VCaP (cell line): ENCODE data around the gene UNC5C.

Source experiments
- H3K27ac ChIP-seq: fragments of 450-650 bp; 2 replicates; pipeline ENCODE4 v1.5.1; 2017
- TF ChIP-seq, protein P1 (sequence below): fragments of 450-650 bp; conservative IDR thresholded peaks from 2 replicates; pipeline ENCODE4 v1.5.1; 2017; ENCODE audit warnings: mild to moderate bottlenecking, moderate library complexity

Gene UNC5C

DNA sequence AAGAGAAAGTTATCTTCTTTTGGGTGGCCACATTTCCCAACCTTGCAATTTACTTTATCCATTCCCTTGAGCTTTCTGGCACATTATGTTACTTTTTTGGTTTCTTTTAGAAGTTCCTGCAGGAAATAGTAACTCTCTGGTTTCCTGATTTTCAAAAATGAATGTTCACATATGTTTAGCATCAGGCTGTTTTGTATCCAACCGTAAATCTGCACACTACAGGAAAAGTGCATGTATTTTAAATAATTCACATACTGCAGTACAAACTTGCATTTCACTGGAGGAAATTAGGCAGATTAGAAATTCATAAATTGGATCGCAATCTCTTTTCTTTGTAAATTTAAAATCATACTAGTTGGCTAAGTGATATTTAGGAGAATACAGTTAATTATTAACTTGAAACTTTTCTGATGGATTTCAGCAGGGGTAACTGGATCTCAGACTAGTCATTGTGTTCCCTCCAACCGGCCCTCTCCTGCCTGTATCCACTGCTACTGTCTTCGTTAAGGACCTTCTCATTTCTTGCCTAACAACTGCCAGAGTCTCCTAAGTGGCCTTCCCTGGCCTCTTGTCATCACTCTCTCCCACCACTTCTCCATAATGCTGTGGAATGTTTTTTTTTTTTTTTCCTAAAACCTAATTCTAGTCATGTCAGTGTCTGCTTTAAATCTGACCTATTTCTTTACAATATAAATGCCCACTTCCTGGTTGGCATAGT, 137.2 kb downstream of the UNC5C start:
- no peak overlapping the region for H3K27ac ChIP-seq
- TF ChIP-seq, protein P1, sequence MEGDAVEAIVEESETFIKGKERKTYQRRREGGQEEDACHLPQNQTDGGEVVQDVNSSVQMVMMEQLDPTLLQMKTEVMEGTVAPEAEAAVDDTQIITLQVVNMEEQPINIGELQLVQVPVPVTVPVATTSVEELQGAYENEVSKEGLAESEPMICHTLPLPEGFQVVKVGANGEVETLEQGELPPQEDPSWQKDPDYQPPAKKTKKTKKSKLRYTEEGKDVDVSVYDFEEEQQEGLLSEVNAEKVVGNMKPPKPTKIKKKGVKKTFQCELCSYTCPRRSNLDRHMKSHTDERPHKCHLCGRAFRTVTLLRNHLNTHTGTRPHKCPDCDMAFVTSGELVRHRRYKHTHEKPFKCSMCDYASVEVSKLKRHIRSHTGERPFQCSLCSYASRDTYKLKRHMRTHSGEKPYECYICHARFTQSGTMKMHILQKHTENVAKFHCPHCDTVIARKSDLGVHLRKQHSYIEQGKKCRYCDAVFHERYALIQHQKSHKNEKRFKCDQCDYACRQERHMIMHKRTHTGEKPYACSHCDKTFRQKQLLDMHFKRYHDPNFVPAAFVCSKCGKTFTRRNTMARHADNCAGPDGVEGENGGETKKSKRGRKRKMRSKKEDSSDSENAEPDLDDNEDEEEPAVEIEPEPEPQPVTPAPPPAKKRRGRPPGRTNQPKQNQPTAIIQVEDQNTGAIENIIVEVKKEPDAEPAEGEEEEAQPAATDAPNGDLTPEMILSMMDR: no peak

DNA sequence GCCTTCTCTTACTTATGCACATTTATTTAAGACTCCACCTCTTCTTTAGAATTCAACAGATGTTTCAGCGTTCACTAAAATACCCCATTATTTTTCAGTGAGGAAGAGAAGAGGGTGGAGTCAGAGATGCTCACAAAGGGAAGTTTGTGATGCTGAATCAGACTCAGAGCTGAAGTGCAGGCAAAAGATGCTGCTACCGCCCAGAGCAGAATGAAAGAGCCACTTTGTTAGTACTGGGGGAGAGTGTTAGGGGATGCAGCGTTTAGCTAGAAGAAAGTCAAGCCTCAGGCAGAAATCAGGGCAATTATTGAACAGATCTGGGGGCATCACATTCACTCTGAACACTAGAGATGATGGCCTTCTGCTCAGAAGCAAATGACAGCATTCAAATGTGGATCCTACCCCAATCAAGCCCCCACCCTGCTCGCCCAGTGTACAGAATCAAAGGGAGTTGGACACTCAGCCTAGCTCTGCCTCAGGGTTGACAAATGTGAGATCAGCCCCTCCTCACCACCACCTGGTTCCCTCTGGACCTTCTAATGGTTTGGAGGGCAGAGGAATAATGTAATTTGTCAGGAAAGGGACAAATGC, 138.3 kb downstream of the UNC5C start:
- TF ChIP-seq, protein P1: no peak
- no peak overlapping the region for H3K27ac ChIP-seq

DNA sequence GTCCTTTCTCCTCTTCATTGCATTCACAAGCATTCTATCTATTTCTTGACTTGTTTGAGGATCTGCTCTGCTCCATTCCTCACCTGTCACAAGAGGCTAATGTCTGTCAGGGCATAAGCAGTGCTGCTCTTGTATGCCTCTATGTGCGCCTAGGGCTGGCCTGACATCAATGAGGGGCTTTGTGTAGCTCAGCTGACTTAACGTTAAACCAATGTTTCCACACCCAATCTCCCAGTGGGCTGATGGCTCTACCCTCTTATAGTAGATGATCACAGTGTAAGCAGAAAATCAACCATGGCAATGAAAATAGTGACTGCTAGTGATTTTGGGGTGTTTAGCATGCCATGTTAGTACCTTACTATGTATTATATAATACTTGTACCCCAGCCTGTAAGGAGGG, 139.0 kb downstream of the UNC5C start:
- TF ChIP-seq, protein P1: no peak
- H3K27ac ChIP-seq: no peak overlapping the region

DNA sequence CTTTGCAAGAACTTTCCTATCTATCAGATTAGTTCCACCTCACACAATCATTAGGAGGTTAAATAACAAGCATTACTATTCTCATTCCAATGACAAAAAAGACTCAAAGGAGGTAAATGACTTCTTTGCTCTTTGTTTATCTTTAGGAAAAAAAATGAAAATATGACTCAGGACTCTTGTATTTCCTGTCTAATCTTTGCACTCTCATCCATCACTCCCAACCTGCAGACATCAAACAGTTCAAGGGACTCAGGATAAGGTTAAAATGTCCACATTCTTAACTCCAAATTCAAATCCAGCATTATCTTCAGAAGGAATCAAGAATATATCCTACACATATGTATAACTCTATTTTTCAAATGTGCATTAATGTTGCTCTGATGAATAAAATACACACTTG, 139.6 kb downstream of the UNC5C start:
- TF ChIP-seq, protein P1: no peak
- H3K27ac ChIP-seq: no peak overlapping the region

DNA sequence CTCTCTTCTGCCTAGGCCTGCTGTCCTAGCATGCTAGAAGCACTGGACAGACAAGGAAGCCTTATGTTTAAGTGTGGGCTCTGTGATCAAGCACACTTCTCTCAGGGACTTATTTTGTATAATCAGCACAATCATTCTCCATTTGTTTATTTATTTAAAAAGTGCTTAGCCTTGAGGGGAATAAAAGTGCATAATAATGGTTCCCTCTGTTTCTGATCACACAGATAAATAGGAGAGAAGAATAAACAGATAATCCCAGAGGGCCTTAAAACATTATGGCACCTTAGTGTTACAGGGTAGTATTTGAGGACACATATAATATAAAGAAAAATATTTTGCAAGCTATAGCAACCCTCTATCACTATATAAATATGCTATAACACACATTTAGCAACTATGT, 146.5 kb downstream of the UNC5C start:
- H3K27ac ChIP-seq: no peak overlapping the region
- TF ChIP-seq, protein P1: no peak

DNA sequence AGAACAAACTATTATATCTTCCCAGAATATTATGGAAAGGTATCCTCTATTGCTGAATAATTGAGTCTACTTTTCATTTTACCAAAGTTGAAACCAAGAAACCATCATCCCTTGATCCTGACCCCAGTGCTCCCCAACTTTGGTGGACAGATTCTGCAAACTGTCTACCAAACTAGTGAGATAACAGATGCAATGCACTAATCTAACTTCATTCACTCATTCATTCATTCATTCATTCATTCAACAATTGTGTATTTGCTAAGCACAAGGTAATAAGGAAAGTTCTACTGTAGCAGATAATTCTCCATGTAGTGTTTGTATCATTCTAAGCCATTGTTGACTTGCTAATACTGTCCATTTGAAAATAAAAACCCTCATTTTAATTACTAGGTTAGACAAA, 150.6 kb downstream of the UNC5C start:
- TF ChIP-seq, protein P1: no peak
- no peak overlapping the region for H3K27ac ChIP-seq

DNA sequence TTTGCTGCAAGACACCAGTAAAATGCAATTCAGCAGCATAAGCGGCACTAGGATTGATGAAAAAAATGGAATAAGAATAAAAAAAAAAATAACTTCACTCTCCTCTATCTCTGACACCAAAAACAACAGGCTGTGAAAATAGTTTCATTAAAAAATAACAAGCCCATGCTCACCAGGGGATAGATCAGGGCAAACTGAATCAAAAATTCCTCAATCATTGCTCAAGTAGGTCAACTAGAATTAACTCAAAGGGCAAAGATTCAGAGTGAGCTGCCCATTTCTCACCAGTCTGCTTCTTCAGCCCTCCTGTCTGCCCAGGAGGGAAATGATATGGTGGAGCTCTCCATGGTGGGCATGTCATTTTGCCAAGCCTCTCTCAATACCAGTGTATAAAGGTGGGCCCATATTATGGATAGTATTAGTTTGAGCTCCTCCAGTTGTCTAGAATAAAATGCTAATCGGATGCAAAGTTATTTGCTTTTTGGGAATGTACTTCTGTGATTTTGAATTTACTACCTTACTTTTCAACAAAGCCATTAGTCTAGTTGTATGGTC, 153.9 kb downstream of the UNC5C start:
- no peak overlapping the region for H3K27ac ChIP-seq
- TF ChIP-seq, protein P1: no peak
